Heart left ventricle (tissue), 13 donors: Measurements from ENCODE around the gene MYBPH.

Experiments used
- CTCF ChIP-seq, 12 donors: fragments of 200-600 bp; sonication (generic) in 4 of 12; IDR thresholded peaks; one replicate each; pipeline versions ENCODE4 v1.5.0 to v1.8.0; 2018 to 2022; ENCODE audit warnings: antibody characterized with exemption in 12 of 12, mild to moderate bottlenecking in 5 of 12
- POLR2A ChIP-seq, 2 donors: fragments of 450-650 bp; IDR thresholded peaks; one replicate each; pipeline ENCODE4 v1.6.1; 2017; ENCODE audit warnings: antibody characterized with exemption in 2 of 2, mild to moderate bottlenecking in 2 of 2, moderate library complexity in 2 of 2
- donor health status: ischemic (EF 13 %, LVEDD 7.1; RV severe dilation, severe dysfunction).
- donor health status: DM: no; HTN: yes; CAD: no.
- donor health status: DM: no; HTN: no; CAD: no.
- donor health status: ischemic (EF 25% LVEDD 6.9; RV normal size, moderate dysfunction).
- donor health status: ischemic (EF 25% LVEDD 5.7; RV mildly dilated, moderate dysfunction).
- donor health status: ischemic (EF 35%, LVEDD 5.7; RV mildly dilated, moderate dysfunction).
- donor health status: nonischemic (EF 11% LVEDD 7.7; RV severe dilation, severe dysfunction).
- donor health status: DM: yes; HTN: yes; CAD: no.
- donor health status: PGD.
- donor health status: ischemic (EF 29% LVEDD 5.4; RV normal size, mild dysfunction).
- donor health status: nonischemic (EF 23%, LVEDD 6.1; RV moderate dilation, normal function).

DNA sequence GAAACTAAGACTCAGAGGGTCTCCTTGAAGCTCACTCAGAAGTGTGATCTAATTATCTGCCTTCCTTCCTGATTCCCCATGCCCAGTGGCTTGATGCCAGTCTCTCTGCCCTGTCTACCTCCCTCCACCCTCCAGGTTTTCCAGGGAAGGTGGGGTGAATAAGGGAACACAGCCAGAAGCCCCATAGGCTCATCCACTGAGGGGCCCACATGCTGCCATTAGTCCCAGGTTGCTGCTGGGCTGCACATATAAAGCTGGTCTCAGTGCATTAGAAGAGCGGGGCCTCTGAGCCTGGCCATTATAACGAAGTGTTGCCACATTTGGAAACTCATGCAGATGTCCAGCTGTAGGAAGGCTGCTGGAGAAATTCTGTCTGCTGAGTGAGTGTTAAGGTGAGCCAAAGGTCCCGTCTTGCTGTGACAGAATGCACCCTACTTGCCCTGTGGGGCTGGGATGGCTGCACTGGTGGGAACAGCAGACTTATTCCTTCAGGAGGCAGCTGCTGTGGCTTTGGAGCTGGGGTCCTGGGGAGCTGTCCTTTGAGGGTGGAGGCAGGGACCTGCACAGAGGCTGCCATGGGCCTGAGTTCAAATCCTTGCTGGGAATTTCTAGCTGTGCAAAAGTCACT, 45.2 kb downstream of the MYBPH start:
- TF ChIP-seq POLR2A (IDR thresholded peaks at IDR 0.05) = no peak
- no peak for TF ChIP-seq CTCF (IDR thresholded peaks at IDR 0.05)
